SK-N-SH treated with all-trans-retinoic acid at 6 μM for 48 hours (cell line): ENCODE measurements around the gene GSTO2.

Experiments used
- CSDC2 ChIP-seq: fragments of 250-450 bp; sonication (Bioruptor Pico); IDR thresholded peaks from 2 replicates; pipeline ENCODE4 v1.5.0; 2020; ENCODE audit warnings: mild to moderate bottlenecking, moderate library complexity
- PATZ1 ChIP-seq: fragments of 250-450 bp; sonication (Bioruptor Pico); IDR thresholded peaks from 2 replicates; pipeline ENCODE4 v1.8.0; 2020; ENCODE audit warnings: mild to moderate bottlenecking, moderate library complexity, borderline replicate concordance
- PPARA ChIP-seq: fragments of 250-450 bp; sonication (Bioruptor Pico); IDR thresholded peaks from 2 replicates; pipeline ENCODE4 v1.5.0; 2020; ENCODE audit warnings: mild to moderate bottlenecking, borderline replicate concordance
- RARB ChIP-seq: fragments of 250-450 bp; sonication (Bioruptor Pico); IDR thresholded peaks from 2 replicates; pipeline ENCODE4 v1.8.0; 2021; ENCODE audit warnings: mild to moderate bottlenecking, moderate library complexity
- SNAI2 ChIP-seq: fragments of 250-450 bp; sonication (Bioruptor Pico); IDR thresholded peaks from 2 replicates; pipeline ENCODE4 v1.5.0; 2020; ENCODE audit warnings: mild to moderate bottlenecking, moderate library complexity
- ZC3H10 ChIP-seq: fragments of 250-450 bp; sonication (Bioruptor Pico); IDR thresholded peaks from 2 replicates; pipeline ENCODE4 v1.5.1; 2021; ENCODE audit warnings: mild to moderate bottlenecking, moderate library complexity
- ZFP3 ChIP-seq: fragments of 250-450 bp; sonication (Bioruptor Pico); IDR thresholded peaks from 2 replicates; pipeline ENCODE4 v1.5.0; 2020; ENCODE audit warnings: mild to moderate bottlenecking, moderate library complexity
- ZNF565 ChIP-seq: fragments of 450-650 bp; formaldehyde crosslinking; conservative IDR thresholded peaks from 2 replicates; pipeline ENCODE4 v1.5.0; 2020; ENCODE audit warnings: low read depth, mild to moderate bottlenecking, moderate library complexity
- ZNF70 ChIP-seq: fragments of 450-650 bp; formaldehyde crosslinking; IDR thresholded peaks from 2 replicates; pipeline ENCODE4 v1.5.0; 2020; ENCODE audit warnings: mild to moderate bottlenecking, moderate library complexity

- TF ChIP-seq CSDC2 (CRISPR knock-in tag) (no peak), PPARA (CRISPR knock-in tag) (no peak), SNAI2 (CRISPR knock-in tag) (no peak), ZC3H10 (CRISPR knock-in tag) (no peak), ZFP3 (no peak), PATZ1 (CRISPR knock-in tag) (no peak), ZNF565 (CRISPR knock-in tag) (no peak), RARB (CRISPR knock-in tag) (no peak), ZNF70 (no peak)
Observed at GRCh38 chr10:104342941-104343411, 74.0 kb downstream of the GSTO2 start.
